ENCODE measurements around the gene TMBIM4. TPM values are rescaled to one million over a fixed set of nuclear protein-coding genes. Genes with fewer than 3 reads are reported as not detected.

The TMBIM4 gene
- total and polyA plus RNA-seq, 4 donors: 58.6 to 154 (median 102) TPM

DNA sequence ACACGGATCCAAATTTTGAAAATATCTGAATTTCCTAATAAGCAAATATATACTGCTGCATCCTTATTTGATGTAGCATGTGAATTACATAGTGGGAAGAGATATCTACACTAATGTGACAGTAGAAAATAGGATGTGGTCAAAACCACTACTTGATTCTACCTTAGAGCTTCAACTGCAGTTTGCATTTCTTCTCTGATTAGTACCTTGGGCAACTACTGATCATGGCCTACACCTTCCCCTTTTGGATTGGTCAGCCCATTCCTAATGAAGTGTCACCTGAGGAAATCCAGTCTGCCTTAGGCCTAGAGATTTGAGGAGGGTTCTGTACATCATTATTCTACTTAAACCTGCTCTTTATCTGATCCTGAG lies 49.9 kb downstream of the TMBIM4 start (continued):
- TF ChIP-seq, protein P1, sequence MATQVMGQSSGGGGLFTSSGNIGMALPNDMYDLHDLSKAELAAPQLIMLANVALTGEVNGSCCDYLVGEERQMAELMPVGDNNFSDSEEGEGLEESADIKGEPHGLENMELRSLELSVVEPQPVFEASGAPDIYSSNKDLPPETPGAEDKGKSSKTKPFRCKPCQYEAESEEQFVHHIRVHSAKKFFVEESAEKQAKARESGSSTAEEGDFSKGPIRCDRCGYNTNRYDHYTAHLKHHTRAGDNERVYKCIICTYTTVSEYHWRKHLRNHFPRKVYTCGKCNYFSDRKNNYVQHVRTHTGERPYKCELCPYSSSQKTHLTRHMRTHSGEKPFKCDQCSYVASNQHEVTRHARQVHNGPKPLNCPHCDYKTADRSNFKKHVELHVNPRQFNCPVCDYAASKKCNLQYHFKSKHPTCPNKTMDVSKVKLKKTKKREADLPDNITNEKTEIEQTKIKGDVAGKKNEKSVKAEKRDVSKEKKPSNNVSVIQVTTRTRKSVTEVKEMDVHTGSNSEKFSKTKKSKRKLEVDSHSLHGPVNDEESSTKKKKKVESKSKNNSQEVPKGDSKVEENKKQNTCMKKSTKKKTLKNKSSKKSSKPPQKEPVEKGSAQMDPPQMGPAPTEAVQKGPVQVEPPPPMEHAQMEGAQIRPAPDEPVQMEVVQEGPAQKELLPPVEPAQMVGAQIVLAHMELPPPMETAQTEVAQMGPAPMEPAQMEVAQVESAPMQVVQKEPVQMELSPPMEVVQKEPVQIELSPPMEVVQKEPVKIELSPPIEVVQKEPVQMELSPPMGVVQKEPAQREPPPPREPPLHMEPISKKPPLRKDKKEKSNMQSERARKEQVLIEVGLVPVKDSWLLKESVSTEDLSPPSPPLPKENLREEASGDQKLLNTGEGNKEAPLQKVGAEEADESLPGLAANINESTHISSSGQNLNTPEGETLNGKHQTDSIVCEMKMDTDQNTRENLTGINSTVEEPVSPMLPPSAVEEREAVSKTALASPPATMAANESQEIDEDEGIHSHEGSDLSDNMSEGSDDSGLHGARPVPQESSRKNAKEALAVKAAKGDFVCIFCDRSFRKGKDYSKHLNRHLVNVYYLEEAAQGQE (IDR thresholded peaks at IDR 0.05): no peak

DNA sequence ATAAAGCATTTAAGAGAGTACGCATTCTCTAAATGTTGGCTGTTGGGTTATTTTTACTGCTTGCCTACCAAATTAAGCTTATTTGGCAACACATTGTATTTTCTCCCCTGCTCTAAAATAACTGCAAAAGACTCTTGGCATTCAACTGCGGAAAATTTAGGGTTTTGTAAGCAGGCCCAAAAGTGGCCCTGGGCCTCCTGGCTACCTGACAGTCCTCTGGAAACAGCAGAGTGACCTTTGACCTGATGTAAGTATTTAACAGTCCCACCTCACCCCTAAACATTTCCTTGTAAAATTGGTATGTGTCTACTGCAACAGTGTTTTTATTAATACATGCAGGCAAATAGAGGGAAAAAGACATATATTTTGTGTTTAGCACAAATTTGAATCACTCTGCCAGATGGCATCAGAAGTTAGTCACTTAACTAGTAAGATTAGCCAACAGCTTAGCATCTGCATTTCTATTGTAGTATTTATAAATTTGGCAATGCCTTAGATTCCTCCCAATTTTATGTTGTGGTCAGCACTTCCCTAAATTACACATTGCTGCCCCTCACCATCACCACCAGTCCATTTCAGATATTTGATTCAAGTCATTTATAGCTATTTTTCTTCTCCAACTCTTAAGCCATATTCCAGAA lies 50.4 kb downstream of the TMBIM4 start:
- Histone ChIP-seq H3K27ac (ENCODE audit: low read depth in 1 of 2, low read length in 2 of 2) (no peak overlapping the region), H3K4me1 (ENCODE audit: control insufficient read depth in 4 of 4, insufficient read depth in 4 of 4, low read length in 3 of 4) (no peaks in the 10 kb centered on the region), H3K27me3 (ENCODE audit: control insufficient read depth in 4 of 4, insufficient read depth in 4 of 4, low read length in 3 of 4) (no peaks in the 10 kb centered on the region), H3K9ac (ENCODE audit: low read depth in 1 of 2, low read length in 2 of 2) (no peak overlapping the region), H3K9me3 (ENCODE audit: control insufficient read depth in 4 of 4, low read length in 3 of 4) (no peaks in the 10 kb centered on the region), H3K36me3 (ENCODE audit: control insufficient read depth in 4 of 4, insufficient read depth in 3 of 4, low read depth in 1 of 4, low read length in 3 of 4) (peaks cover 3 to 22% (median 14%) of the 10 kb centered on the region in 4 donors), H3K4me3 (ENCODE audit: low read depth in 1 of 3, low read length in 3 of 3) (no peak overlapping the region)
- WGBS: 83% methylated on average over 2 of the region's 2 CpGs
- DNase-seq (ENCODE audit: low spot score): no peak
- TF ChIP-seq, protein P2, sequence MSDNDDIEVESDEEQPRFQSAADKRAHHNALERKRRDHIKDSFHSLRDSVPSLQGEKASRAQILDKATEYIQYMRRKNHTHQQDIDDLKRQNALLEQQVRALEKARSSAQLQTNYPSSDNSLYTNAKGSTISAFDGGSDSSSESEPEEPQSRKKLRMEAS (IDR thresholded peaks at IDR 0.05): peak; percentile 10
- TF ChIP-seq EGR1 (IDR thresholded peaks at IDR 0.05; ENCODE audit: low read depth in 2 of 2) (no peak), TAF1 (conservative IDR thresholded peaks at IDR 0.05) (no peak), YY1 (IDR thresholded peaks at IDR 0.05) (no peak), RAD21 (IDR thresholded peaks at IDR 0.05) (peak in 1 of 2 donors; percentile 12), NR2F2 (IDR thresholded peaks at IDR 0.05) (peak; percentile 56), HNF4A (conservative IDR thresholded peaks at IDR 0.05) (peak; percentile 36 to 58), HNF4G (IDR thresholded peaks at IDR 0.05) (peak; percentile 39), JUND (IDR thresholded peaks at IDR 0.05) (no peak), SP1 (IDR thresholded peaks at IDR 0.05) (no peak), FOXA2 (IDR thresholded peaks at IDR 0.05) (no peak), FOXA1 (IDR thresholded peaks at IDR 0.05) (no peak), GABPA (IDR thresholded peaks at IDR 0.05 in 1 of 2, conservative IDR thresholded peaks at IDR 0.05 in 1 of 2) (no peak), RXRA (IDR thresholded peaks at IDR 0.05) (peak in 1 of 2 donors; percentile 26)
- TF ChIP-seq, protein P1 (IDR thresholded peaks at IDR 0.05): no peak
- TF ChIP-seq, protein P3, sequence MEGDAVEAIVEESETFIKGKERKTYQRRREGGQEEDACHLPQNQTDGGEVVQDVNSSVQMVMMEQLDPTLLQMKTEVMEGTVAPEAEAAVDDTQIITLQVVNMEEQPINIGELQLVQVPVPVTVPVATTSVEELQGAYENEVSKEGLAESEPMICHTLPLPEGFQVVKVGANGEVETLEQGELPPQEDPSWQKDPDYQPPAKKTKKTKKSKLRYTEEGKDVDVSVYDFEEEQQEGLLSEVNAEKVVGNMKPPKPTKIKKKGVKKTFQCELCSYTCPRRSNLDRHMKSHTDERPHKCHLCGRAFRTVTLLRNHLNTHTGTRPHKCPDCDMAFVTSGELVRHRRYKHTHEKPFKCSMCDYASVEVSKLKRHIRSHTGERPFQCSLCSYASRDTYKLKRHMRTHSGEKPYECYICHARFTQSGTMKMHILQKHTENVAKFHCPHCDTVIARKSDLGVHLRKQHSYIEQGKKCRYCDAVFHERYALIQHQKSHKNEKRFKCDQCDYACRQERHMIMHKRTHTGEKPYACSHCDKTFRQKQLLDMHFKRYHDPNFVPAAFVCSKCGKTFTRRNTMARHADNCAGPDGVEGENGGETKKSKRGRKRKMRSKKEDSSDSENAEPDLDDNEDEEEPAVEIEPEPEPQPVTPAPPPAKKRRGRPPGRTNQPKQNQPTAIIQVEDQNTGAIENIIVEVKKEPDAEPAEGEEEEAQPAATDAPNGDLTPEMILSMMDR (IDR thresholded peaks at IDR 0.05; ENCODE audit: low read depth, low read length, missing input control): no peak
- TF ChIP-seq, protein P4, sequence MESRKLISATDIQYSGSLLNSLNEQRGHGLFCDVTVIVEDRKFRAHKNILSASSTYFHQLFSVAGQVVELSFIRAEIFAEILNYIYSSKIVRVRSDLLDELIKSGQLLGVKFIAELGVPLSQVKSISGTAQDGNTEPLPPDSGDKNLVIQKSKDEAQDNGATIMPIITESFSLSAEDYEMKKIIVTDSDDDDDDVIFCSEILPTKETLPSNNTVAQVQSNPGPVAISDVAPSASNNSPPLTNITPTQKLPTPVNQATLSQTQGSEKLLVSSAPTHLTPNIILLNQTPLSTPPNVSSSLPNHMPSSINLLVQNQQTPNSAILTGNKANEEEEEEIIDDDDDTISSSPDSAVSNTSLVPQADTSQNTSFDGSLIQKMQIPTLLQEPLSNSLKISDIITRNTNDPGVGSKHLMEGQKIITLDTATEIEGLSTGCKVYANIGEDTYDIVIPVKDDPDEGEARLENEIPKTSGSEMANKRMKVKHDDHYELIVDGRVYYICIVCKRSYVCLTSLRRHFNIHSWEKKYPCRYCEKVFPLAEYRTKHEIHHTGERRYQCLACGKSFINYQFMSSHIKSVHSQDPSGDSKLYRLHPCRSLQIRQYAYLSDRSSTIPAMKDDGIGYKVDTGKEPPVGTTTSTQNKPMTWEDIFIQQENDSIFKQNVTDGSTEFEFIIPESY (IDR thresholded peaks at IDR 0.05): no peak
- TF ChIP-seq, protein P5, sequence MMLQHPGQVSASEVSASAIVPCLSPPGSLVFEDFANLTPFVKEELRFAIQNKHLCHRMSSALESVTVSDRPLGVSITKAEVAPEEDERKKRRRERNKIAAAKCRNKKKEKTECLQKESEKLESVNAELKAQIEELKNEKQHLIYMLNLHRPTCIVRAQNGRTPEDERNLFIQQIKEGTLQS (IDR thresholded peaks at IDR 0.05): no peak
